Liver (tissue), 3 donors: Measurements from ENCODE around the gene CORO2A.
"Not testable (repeated sequence)": the region's sequence is repeated elsewhere in the genome, so short reads cannot be mapped to it uniquely, and the experiment has no call there.

Experiments used
- RAD21 ChIP-seq, 2 donors: IDR thresholded peaks; 2 replicates each; pipeline ENCODE4 v1.6.1; 2016; ENCODE audit warnings: antibody characterized with exemption in 2 of 2, mild to moderate bottlenecking in 2 of 2
- TF ChIP-seq, protein P1 (sequence below): fragments of 150-350 bp; IDR thresholded peaks from 2 replicates; pipeline ENCODE4 v1.5.1; 2017; ENCODE audit warnings: improper control_type of control experiment, low read depth, low read length; ENCODE audit not compliant: missing input control
- donor health status: healthy.
- donor health status: healthy.

GRCh38 chr9:98124091-98124490, 68.3 kb downstream of the CORO2A start:
- not testable (repeated sequence) for TF ChIP-seq RAD21 (IDR thresholded peaks at IDR 0.05)
- TF ChIP-seq, protein P1, sequence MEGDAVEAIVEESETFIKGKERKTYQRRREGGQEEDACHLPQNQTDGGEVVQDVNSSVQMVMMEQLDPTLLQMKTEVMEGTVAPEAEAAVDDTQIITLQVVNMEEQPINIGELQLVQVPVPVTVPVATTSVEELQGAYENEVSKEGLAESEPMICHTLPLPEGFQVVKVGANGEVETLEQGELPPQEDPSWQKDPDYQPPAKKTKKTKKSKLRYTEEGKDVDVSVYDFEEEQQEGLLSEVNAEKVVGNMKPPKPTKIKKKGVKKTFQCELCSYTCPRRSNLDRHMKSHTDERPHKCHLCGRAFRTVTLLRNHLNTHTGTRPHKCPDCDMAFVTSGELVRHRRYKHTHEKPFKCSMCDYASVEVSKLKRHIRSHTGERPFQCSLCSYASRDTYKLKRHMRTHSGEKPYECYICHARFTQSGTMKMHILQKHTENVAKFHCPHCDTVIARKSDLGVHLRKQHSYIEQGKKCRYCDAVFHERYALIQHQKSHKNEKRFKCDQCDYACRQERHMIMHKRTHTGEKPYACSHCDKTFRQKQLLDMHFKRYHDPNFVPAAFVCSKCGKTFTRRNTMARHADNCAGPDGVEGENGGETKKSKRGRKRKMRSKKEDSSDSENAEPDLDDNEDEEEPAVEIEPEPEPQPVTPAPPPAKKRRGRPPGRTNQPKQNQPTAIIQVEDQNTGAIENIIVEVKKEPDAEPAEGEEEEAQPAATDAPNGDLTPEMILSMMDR, result not testable (repeated sequence)
